Stimulated activated CD8-positive, alpha-beta memory T cell treated with anti-CD3 and anti-CD28 coated beads, Interleukin-7, amount 100 ng/mL, for 4 hours (primary cell): ENCODE results near the gene GRIP1.

ENCODE experiments used
- DNase-seq, 2 donors: peaks; one replicate each; pipeline ENCODE4 v3.0.0-alpha.2; 2020; ENCODE audit warnings: low read depth in 2 of 2

Gene GRIP1

GRCh38 chr12:66602483-66603143, 76.3 kb downstream of the GRIP1 start:
- no peak for DNase-seq

DNA sequence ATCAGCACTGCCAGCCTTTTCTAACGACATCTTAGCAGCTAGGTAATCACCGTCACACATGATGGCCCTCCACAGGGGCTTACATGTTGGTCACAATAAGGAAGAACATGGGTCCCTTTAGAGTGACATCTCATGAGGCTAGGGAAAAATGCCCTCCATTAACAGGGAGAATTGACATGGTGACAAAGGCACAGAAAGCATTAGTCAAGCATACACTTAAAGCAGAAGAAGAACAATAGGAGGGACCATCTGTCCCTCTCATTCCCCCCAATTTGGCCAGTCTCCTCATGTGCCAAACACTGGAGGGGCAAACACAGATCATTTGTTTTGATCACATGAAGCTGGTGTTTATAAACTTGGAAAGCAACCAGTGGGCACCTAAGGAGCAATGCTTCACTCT, 78.0 kb downstream of the GRIP1 start:
- DNase-seq: no peak

GRCh38 chr12:66599816-66600215, 79.1 kb downstream of the GRIP1 start:
- no peak for DNase-seq

GRCh38 chr12:66598608-66599007, 80.3 kb downstream of the GRIP1 start:
- no peak for DNase-seq

- DNase-seq: no peak
Measured at GRCh38 chr12:66598079-66598478, 80.8 kb downstream of the GRIP1 start.

- no peak for DNase-seq
Measured at GRCh38 chr12:66596199-66596598, 82.7 kb downstream of the GRIP1 start.

- DNase-seq: no peak
Measured at GRCh38 chr12:66594688-66595087, 84.2 kb downstream of the GRIP1 start.

- no peak for DNase-seq
Measured at GRCh38 chr12:66590275-66590985, 88.4 kb downstream of the GRIP1 start.

DNA sequence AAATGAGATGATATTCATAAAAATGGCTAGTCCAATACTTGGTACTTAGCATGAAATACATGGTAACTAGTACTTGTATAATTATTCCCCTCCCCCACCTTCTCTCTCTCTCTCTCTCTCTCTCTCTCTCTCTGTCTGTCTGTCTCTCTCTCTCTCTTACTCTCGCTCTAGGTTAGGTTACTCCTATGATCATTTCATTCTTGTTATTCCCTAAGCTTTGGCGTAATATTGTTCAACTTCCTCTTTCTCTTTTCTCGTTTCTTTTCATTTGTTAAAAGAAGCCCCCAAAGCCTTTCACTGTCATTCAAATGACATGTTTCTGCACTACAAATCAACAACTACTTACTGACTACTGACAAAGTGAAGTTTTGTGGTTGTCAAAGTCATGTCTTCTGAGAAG, 89.8 kb downstream of the GRIP1 start:
- no peak for DNase-seq

- no peak for DNase-seq
Measured at GRCh38 chr12:66587912-66588311, 91.0 kb downstream of the GRIP1 start.

DNA sequence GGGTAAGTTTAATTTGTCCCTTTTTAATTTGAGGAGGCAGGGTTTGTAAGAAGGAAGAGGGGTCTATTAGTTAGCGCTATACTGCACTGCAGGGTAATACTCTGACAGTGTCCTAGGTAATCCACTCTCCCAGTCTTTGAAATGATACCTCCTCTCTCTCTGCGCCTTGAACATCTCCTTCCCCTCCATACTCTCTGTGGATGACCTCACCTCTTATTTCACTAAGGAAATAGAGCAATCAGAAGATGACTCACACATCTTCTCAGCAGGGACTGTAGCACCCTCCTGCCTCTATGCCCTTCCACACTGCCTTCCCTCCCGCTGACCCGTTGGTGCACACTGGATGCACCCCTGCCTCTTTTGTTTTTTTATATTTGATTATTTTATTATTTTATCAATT, 94.2 kb downstream of the GRIP1 start:
- DNase-seq: no peak

GRCh38 chr12:66573605-66574004, 105.3 kb downstream of the GRIP1 start:
- no peak for DNase-seq

- no peak for DNase-seq
Measured at GRCh38 chr12:66572845-66573244, 106.0 kb downstream of the GRIP1 start.

DNA sequence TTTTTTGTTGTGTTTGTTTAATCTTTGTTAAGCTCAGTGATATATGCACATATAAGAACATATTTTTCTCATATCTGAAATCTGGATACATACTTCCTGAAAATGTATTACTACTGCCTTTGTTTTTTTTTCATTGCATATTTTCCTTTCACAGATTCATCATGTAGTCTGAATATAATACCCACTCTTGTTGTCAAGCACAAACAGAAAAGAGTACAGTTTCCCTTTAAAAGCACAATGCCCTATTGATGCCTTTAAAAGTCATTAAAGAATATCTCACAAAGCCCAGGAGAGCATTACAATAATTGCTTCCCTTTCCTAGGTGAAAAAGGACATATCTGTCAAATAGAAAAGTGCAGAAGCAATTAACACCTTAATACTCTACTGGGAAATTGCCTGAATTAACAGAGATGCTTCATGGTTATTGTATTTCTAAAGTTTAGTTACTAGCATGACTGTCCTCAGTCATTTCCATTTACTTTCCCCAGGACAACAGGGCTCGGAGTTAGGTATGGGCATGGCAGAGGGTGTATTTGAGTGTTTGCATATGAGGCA, 107.4 kb downstream of the GRIP1 start:
- DNase-seq: no peak

DNA sequence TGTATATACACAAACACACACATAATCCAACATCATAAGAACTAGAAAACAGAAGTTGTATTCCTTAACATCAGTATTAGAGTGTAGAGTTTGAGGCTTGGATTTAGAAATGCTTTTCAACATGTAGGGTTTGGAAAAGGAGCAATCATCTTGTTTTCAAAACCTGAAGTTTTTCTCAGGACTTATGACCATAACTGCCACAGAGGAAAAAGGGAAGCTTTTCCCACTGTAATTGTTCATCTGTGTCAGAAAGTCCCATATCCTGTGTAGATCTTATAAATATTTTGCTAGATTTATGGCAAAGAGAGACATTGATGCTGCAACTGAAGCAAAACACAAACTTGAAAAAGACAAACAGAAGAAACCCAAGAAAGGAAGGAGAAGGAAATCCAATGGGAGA, 115.7 kb downstream of the GRIP1 start:
- no peak for DNase-seq

DNA sequence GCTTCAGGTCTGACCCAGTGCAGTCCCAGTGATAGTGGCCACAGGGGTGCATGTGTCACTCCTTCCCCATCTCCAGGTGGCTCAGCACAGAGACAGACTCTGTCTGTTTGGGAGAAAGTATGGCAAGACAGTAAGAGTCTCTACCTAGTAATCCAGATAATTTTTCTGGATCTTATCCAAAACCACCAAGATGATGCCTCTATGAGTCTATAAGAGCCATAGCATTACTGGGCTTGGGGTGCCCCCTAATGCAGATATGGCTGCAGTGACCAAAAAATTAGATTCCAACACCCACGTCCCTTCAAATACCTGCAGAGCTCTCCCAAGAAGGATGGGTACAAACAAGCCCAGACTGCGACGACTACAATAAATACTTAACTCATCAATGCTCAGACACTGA, 123.8 kb downstream of the GRIP1 start:
- DNase-seq: no peak

- no peak for DNase-seq
Measured at GRCh38 chr12:66552716-66553115, 126.2 kb downstream of the GRIP1 start.

DNA sequence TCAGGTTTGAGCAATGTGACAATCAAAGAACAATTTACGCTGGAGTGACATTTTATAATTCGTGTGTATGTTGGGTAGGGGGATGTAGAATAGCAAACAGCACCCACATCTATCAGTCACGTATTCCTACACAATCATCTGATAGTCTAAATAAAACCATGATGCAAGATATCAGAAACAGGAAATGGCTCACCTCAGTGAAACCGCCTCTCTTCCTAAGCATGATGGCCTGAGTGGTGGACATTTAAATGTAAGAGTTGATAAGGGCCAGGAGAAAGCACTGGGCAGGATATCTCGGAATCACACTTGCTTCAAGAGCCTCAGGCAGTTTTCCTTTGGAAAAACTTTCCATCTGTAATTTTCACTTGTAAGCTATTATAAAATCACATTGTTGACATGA, 128.2 kb downstream of the GRIP1 start:
- DNase-seq: no peak

DNA sequence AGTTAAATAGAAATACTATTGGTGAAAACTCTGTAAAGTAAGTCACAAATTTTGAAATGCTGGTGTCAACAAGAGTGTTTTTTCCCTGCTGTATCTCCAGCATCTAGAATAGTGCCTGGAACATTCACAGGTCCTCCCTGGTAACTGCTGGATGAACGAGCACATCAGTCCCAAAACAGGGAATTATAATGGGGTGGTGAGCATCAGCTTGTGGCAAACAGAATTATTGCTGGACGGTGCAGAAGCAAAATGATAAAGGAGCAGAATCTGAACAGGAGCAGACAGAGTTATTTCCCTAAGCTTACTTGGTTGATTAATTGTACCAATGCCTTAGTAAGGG, 129.9 kb downstream of the GRIP1 start:
- DNase-seq: no peak

DNA sequence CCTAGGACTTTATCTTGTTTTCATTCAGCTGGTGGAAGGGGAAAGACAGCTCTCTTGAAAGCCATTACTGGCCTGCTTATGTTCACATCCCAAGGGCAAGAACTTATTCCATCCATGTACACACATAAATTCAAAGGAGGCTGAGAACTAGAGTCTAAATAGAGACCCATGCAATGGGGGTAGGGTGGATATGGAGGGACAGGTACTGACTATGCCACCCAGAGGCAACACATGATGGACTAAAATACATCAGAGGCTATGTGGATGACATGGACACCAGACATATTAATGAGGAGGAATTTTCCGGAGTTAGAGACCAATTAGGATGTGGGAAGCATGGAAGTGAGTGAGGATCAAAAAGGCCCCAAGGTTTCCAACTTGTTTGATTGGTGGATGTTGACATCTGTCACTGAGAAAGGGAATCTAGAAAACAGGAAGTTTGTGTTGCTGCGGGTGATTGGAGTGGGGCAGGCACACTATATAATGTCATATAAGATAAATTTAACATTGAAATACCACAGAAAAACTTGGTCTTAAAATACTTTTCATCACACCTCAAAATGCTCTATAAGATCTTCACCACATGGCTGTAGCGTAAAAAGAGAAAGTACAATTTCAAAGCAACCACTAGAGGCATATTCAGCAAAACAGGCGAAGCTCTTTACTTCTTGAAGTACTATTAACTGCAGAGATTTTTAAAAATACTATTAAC, 130.4 kb downstream of the GRIP1 start:
- no peak for DNase-seq

- DNase-seq: no peak
Measured at GRCh38 chr12:66541426-66541825, 137.4 kb downstream of the GRIP1 start.

DNA sequence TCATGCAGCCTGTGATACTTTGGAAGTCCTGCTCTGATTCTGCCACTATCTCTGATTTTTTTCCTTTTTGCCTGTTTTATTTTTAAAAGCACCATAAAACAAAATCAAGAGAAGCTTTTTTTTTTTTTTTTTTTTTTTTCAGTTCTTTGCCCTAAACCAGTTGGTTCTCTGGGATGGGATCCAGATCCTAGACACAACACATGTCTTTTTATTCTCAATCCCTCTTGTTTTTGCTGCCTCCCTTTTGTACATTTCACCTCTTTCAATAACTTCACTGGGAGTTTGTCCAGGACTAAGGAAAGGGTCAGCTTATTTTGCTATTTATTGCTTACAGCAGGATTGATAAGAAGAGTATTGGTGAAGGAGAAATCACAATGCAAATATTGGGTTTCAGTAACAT, 139.4 kb downstream of the GRIP1 start:
- DNase-seq: no peak

- no peak for DNase-seq
Measured at GRCh38 chr12:66538970-66539369, 139.9 kb downstream of the GRIP1 start.
